B cell (primary cell): ENCODE results near the gene NPBWR2. TPM values are rescaled to one million over a fixed set of nuclear protein-coding genes. Genes with fewer than 3 reads are reported as not detected.

Experiments used
- ATAC-seq: fragments of 200-7000 bp; cut with Tn5 transposase; one replicate; pipeline ENCODE4 v1.10.0; 2021; ENCODE audit warnings: low read depth, mild to moderate bottlenecking, moderate number of reproducible peaks, moderate library complexity
- CTCF ChIA-PET: fragments of 350-600 bp; sonication (Branson Sonifier 250); formaldehyde crosslinking; loops from one replicate; lab custom pipeline; 2021; ENCODE audit warnings: antibody characterized with exemption, inconsistent platforms; lab: Charles Lee
- POLR2A ChIA-PET: fragments of 350-600 bp; sonication (Branson Sonifier 250); formaldehyde crosslinking; loops from one replicate; lab custom pipeline; 2021; ENCODE audit warnings: antibody characterized with exemption; lab: Charles Lee
- DNase-seq: peaks from one replicate; pipeline ENCODE4 v3.0.0; 2013
- H2AFZ ChIP-seq: 2 replicates; pipeline ENCODE4 v1.6.1; 2012; ENCODE audit warnings: mild to moderate bottlenecking, low read depth, low read length; ENCODE audit not compliant: insufficient read depth, poor library complexity, severe bottlenecking
- H3K27ac ChIP-seq, 2 donors: 1 replicate in 1 of 2; 2 replicates in 1 of 2; pipeline ENCODE4 v1.5.1; 2012 to 2013; ENCODE audit warnings: low read length in 2 of 2, mild to moderate bottlenecking in 2 of 2, moderate library complexity in 1 of 2
- H3K27me3 ChIP-seq, 4 experiments: fragments of 200-600 bp in 1 of 4; sonication (generic) in 1 of 4; replicated peaks in 1 of 4; 1 replicate in 2 of 4; 2 replicates in 2 of 4; pipeline versions ENCODE4 v1.6.1 to v1.7.0; 2013 to 2016; ENCODE audit warnings: low read length in 3 of 4, mild to moderate bottlenecking in 2 of 4, mixed read lengths in 1 of 4, moderate library complexity in 1 of 4; ENCODE audit not compliant: insufficient read depth in 4 of 4, control insufficient read depth in 3 of 4; ENCODE audit errors: control extremely low read depth in 1 of 4
- H3K36me3 ChIP-seq, 2 experiments: replicated peaks in 1 of 2; 1 replicate in 1 of 2; 2 replicates in 1 of 2; pipeline versions ENCODE4 v1.6.1 to v1.7.1; 2013; ENCODE audit warnings: low read length in 1 of 2; ENCODE audit not compliant: insufficient read depth in 2 of 2, control insufficient read depth in 1 of 2; ENCODE audit errors: control extremely low read depth in 1 of 2, extremely low read depth in 1 of 2
- H3K4me1 ChIP-seq, 2 donors: fragments of 200-600 bp in 1 of 2; sonication (generic) in 1 of 2; 1 replicate in 1 of 2; 2 replicates in 1 of 2; pipeline versions ENCODE4 v1.5.1 to v1.6.1; 2013 to 2017; ENCODE audit warnings: low read length in 2 of 2; ENCODE audit not compliant: control insufficient read depth in 2 of 2, insufficient read depth in 2 of 2
- H3K4me2 ChIP-seq: replicated peaks from 2 replicates; pipeline ENCODE3; 2012; ENCODE audit warnings: mild to moderate bottlenecking, low read depth, low read length; ENCODE audit not compliant: poor library complexity, severe bottlenecking
- H3K4me3 ChIP-seq, 5 experiments: fragments of 200-600 bp in 1 of 5; sonication (generic) in 1 of 5; 1 replicate in 3 of 5; 2 replicates in 2 of 5; pipeline versions ENCODE4 v1.5.1 to v1.7.0; 2011 to 2016; ENCODE audit warnings: low read length in 4 of 5, mild to moderate bottlenecking in 4 of 5, low read depth in 2 of 5, control low read depth in 1 of 5, moderate library complexity in 1 of 5; ENCODE audit not compliant: insufficient read depth in 1 of 5; ENCODE audit errors: control extremely low read depth in 1 of 5, extremely low read depth in 1 of 5
- H3K79me2 ChIP-seq: fragments of 200-600 bp; sonication (generic); one replicate; pipeline ENCODE4 v1.6.0; 2016; ENCODE audit warnings: low read length; ENCODE audit not compliant: control insufficient read depth, insufficient read depth
- H3K9ac ChIP-seq: fragments of 200-600 bp; sonication (generic); 2 replicates; pipeline ENCODE4 v1.6.1; 2017; ENCODE audit warnings: mild to moderate bottlenecking, low read length, moderate library complexity
- H3K9me3 ChIP-seq, 3 donors: one replicate each; pipeline versions ENCODE4 v1.6.1 to v1.7.1; 2013; ENCODE audit warnings: low read length in 2 of 3; ENCODE audit not compliant: control insufficient read depth in 2 of 3, insufficient read depth in 1 of 3; ENCODE audit errors: control extremely low read depth in 1 of 3
- H4K20me1 ChIP-seq: 2 replicates; pipeline ENCODE4 v1.6.0; 2012; ENCODE audit warnings: mild to moderate bottlenecking, low read length; ENCODE audit not compliant: insufficient read depth, control insufficient read depth, poor library complexity, severe bottlenecking
- H3K27ac Mint-ChIP-seq: one replicate; pipeline ENCODE4 v1.8.0; 2021; ENCODE audit warnings: mixed read lengths
- H3K27me3 Mint-ChIP-seq: one replicate; pipeline ENCODE4 v1.8.0; 2021; ENCODE audit warnings: mixed read lengths
- H3K4me1 Mint-ChIP-seq: one replicate; pipeline ENCODE4 v1.8.0; 2021; ENCODE audit warnings: mixed read lengths
- H3K4me3 Mint-ChIP-seq: one replicate; pipeline ENCODE4 v1.8.0; 2021; ENCODE audit warnings: mixed read lengths
- H3K9me3 Mint-ChIP-seq: one replicate; pipeline ENCODE4 v1.8.0; 2022; ENCODE audit warnings: mixed read lengths; ENCODE audit not compliant: insufficient read depth
- EZH2 ChIP-seq: IDR thresholded peaks from 2 replicates; pipeline ENCODE4 v1.6.1; 2012; ENCODE audit warnings: borderline replicate concordance, low read depth, mild to moderate bottlenecking, moderate library complexity, low read length; ENCODE audit not compliant: insufficient read depth, poor library complexity, severe bottlenecking
- WGBS: methylation state at CpG from one replicate; pipeline ENCODE4 v1.1.5; 2013; ENCODE audit warnings: missing lambda C conversion rate; ENCODE audit not compliant: insufficient coverage; 5-methylcytosine and 5-hydroxymethylcytosine counted together
- intact Hi-C: fragments of 100-400 bp; cut with micrococcal nuclease; formaldehyde crosslinking; loops from one replicate; pipeline ENCODE4 v1.10.0; 2022
- polyA plus RNA-seq: library from polyadenylated mRNA; depleted of rRNA; stranded (reverse); fragments of >200 nt; gene quantifications from 2 replicates; pipeline ENCODE4 v1.2.3, GENCODE V29; 2012
- total RNA-seq, 2 donors: library from RNA; stranded (reverse); fragments of 120-200 nt in 1 of 2; gene quantifications; 1 replicate in 1 of 2; 2 replicates in 1 of 2; pipeline versions ENCODE4 v1.2.3 to v1.2.4, GENCODE V29; 2013 to 2022
- TF ChIP-seq, protein P1 (sequence below): fragments of 200-600 bp; IDR thresholded peaks from one replicate; pipeline ENCODE4 v1.8.0; 2022; ENCODE audit warnings: antibody characterized with exemption, mild to moderate bottlenecking

NPBWR2 gene
- total and polyA plus RNA-seq, 2 donors (not counting 1 experiment from before 2014, with no cell fraction given): 0.21 TPM; not detected in 1

DNA sequence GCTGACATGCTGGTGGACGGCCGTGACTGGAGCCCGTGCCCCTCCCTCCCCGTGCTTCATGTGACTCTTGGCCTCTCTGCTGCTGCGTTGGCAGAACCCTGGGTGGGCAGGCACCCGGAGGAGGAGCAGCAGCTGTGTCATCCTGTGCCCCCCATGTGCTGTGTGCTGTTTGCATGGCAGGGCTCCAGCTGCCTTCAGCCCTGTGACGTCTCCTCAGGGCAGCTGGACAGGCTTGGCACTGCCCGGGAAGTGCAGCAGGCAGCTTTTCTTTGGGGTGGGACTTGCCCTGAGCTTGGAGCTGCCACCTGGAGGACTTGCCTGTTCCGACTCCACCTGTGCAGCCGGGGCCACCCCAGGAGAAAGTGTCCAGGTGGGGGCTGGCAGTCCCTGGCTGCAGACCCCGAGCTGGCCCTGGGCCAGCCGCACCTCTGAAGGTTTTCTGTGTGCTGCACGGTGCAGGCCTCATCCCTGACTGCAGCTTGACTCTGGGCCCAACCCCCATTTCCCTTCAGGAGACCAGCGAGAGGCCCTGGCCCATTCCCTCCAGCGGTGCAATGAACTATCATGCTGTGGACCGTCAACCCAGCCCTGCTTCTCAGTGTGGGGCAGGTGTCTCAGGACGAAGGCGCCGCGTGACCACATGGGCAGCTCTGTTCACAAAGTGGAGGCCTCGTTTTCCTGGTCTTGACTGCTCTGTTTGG lies 8.1 kb downstream of the NPBWR2 start:
- Histone ChIP-seq H3K27ac (peak overlapping the region in 1 of 2 donors; percentile 89), H3K4me3 (no peak overlapping the region), H4K20me1 (no peaks in the 10 kb centered on the region), H3K9ac (no peak overlapping the region), H2AFZ (no peak overlapping the region), H3K4me1 (peaks cover 26 to 46% of the 10 kb centered on the region in 2 donors), H3K4me2 (peak overlapping the region; percentile 87), H3K27me3 (peaks cover 0 to 21% (median 5%) of the 10 kb centered on the region in 4 experiments), H3K9me3 (peaks cover 0 to 4% (median 0%) of the 10 kb centered on the region in 3 donors), H3K36me3 (peaks cover 0 to 16% of the 10 kb centered on the region in 2 experiments), H3K79me2 (peaks cover 5% of the 10 kb centered on the region)
- intact Hi-C loops: no loop called here
- H3K27me3 Mint-ChIP-seq: no peaks in the 10 kb centered on the region
- peaks cover 49% of the 10 kb centered on the region for H3K4me1 Mint-ChIP-seq
- ChIA-PET POLR2A (interaction anchor here (1.0 to 2.4 kb wide), 6 partner anchors 12 to 458 kb away, joined by 3 to 24 read pairs (median 4); partner anchors contain the start of genes LKAAEAR1 and UCKL1), CTCF (interaction anchor here (1.1 to 5.8 kb wide), 9 partner anchors 9 to 59 kb away, joined by 3 to 76 read pairs (median 8); partner anchors contain the start of genes LKAAEAR1, OPRL1 and RGS19)
- H3K27ac Mint-ChIP-seq: peak overlapping the region; percentile 95
- ATAC-seq: no peak
- TF ChIP-seq, protein P1, sequence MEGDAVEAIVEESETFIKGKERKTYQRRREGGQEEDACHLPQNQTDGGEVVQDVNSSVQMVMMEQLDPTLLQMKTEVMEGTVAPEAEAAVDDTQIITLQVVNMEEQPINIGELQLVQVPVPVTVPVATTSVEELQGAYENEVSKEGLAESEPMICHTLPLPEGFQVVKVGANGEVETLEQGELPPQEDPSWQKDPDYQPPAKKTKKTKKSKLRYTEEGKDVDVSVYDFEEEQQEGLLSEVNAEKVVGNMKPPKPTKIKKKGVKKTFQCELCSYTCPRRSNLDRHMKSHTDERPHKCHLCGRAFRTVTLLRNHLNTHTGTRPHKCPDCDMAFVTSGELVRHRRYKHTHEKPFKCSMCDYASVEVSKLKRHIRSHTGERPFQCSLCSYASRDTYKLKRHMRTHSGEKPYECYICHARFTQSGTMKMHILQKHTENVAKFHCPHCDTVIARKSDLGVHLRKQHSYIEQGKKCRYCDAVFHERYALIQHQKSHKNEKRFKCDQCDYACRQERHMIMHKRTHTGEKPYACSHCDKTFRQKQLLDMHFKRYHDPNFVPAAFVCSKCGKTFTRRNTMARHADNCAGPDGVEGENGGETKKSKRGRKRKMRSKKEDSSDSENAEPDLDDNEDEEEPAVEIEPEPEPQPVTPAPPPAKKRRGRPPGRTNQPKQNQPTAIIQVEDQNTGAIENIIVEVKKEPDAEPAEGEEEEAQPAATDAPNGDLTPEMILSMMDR: no peak
- no peak for TF ChIP-seq EZH2
- WGBS: 96% methylated on average over 17 of the region's 21 CpGs
- peaks cover 3% of the 10 kb centered on the region for H3K9me3 Mint-ChIP-seq
- DNase-seq: no peak
- no peak overlapping the region for H3K4me3 Mint-ChIP-seq

DNA sequence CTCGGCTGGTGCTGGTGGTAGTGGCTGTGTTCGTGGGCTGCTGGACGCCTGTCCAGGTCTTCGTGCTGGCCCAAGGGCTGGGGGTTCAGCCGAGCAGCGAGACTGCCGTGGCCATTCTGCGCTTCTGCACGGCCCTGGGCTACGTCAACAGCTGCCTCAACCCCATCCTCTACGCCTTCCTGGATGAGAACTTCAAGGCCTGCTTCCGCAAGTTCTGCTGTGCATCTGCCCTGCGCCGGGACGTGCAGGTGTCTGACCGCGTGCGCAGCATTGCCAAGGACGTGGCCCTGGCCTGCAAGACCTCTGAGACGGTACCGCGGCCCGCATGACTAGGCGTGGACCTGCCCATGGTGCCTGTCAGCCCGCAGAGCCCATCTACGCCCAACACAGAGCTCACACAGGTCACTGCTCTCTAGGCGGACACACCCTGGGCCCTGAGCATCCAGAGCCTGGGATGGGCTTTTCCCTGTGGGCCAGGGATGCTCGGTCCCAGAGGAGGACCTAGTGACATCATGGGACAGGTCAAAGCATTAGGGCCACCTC lies 8.8 kb downstream of the NPBWR2 start:
- CTCF ChIA-PET: interaction anchor here (1.5 to 5.8 kb wide), 4 partner anchors 14 to 59 kb away, joined by 5 to 76 read pairs (median 46); partner anchors contain the start of genes LKAAEAR1, OPRL1 and RGS19
- H4K20me1 ChIP-seq: no peaks in the 10 kb centered on the region
- H3K4me1 Mint-ChIP-seq: peaks cover 45% of the 10 kb centered on the region
- H3K9ac ChIP-seq: no peak overlapping the region
- peaks cover 5% of the 10 kb centered on the region for H3K79me2 ChIP-seq
- intact Hi-C loops: no loop called here
- H3K27me3 Mint-ChIP-seq: no peaks in the 10 kb centered on the region
- DNase-seq (no peak), ATAC-seq (no peak)
- POLR2A ChIA-PET: interaction anchor here (1.2 to 2.4 kb wide), 3 partner anchors 12 to 22 kb away, joined by 3 to 24 read pairs (median 21); partner anchors contain the start of gene LKAAEAR1
- H3K4me3 ChIP-seq: no peak overlapping the region
- TF ChIP-seq EZH2: no peak
- TF ChIP-seq, protein P1: no peak
- H3K4me1 ChIP-seq: peaks cover 26 to 46% of the 10 kb centered on the region in 2 donors
- no peak overlapping the region for H3K4me3 Mint-ChIP-seq
- no peak overlapping the region for H3K4me2 ChIP-seq
- no peak overlapping the region for H2AFZ ChIP-seq
- H3K27ac ChIP-seq: no peak overlapping the region
- H3K36me3 ChIP-seq: peaks cover 0 to 16% of the 10 kb centered on the region in 2 experiments
- 98% methylated on average over 28 of the region's 28 CpGs for WGBS
- H3K9me3 Mint-ChIP-seq: peaks cover 3% of the 10 kb centered on the region
- H3K27ac Mint-ChIP-seq: no peak overlapping the region
- peaks cover 0 to 4% (median 0%) of the 10 kb centered on the region in 3 donors for H3K9me3 ChIP-seq
- H3K27me3 ChIP-seq: peaks cover 0 to 21% (median 5%) of the 10 kb centered on the region in 4 experiments
